Peyer's patch (tissue), 4 donors: Measurements from ENCODE around the gene CCM2.
"Not testable (repeated sequence)": the region's sequence is repeated elsewhere in the genome, so short reads cannot be mapped to it uniquely, and the experiment has no call there.

Experiments
- POLR2A ChIP-seq, 2 donors: fragments of 450-650 bp; IDR thresholded peaks; one replicate each; pipeline ENCODE4 v1.5.1; 2017; ENCODE audit warnings: antibody characterized with exemption in 2 of 2, mild to moderate bottlenecking in 2 of 2, moderate library complexity in 2 of 2
- TF ChIP-seq, protein P1 (sequence below), 6 experiments: fragments of 450-650 bp in 4 of 6; fragments of 200-600 bp in 2 of 6; sonication (generic) in 1 of 6; IDR thresholded peaks; one replicate each; pipeline ENCODE4 v1.5.1; 2017 to 2019; ENCODE audit warnings: antibody characterized with exemption in 6 of 6, mild to moderate bottlenecking in 3 of 6, moderate library complexity in 1 of 6

DNA sequence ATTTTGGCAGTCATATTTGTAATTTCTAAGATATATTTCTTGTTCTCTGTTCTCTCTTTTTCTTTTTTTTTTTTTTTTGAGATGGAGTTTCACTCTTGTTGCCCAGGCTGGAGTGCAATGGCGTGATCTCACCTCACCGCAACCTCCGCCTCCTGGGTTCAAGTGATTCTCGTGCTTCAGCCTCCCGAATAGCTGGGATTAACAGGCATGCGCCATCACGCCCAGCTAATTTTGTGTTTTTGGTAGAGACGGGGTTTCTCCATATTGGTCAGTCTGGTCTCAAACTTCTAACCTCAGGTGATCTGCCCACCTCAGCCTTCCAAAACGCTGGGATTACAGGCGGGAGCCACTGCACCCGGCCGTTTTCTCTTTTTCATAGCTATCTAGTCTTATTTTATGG, 25.5 kb downstream of the CCM2 start:
- TF ChIP-seq, protein P1, sequence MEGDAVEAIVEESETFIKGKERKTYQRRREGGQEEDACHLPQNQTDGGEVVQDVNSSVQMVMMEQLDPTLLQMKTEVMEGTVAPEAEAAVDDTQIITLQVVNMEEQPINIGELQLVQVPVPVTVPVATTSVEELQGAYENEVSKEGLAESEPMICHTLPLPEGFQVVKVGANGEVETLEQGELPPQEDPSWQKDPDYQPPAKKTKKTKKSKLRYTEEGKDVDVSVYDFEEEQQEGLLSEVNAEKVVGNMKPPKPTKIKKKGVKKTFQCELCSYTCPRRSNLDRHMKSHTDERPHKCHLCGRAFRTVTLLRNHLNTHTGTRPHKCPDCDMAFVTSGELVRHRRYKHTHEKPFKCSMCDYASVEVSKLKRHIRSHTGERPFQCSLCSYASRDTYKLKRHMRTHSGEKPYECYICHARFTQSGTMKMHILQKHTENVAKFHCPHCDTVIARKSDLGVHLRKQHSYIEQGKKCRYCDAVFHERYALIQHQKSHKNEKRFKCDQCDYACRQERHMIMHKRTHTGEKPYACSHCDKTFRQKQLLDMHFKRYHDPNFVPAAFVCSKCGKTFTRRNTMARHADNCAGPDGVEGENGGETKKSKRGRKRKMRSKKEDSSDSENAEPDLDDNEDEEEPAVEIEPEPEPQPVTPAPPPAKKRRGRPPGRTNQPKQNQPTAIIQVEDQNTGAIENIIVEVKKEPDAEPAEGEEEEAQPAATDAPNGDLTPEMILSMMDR (IDR thresholded peaks at IDR 0.05) = not testable (repeated sequence)
- not testable (repeated sequence) for TF ChIP-seq POLR2A (IDR thresholded peaks at IDR 0.05)
